DOHH2 (cell line): ENCODE measurements around the gene ATP2B2.

Experiments
- H3F3A ChIP-seq: fragments of 200-600 bp; sonication (generic), shearing (Covaris generic); 2 replicates; pipeline ENCODE4 v1.6.0; 2016; ENCODE audit warnings: antibody characterized with exemption, mild to moderate bottlenecking; ENCODE audit not compliant: control insufficient read depth, insufficient read depth
- H3K27ac ChIP-seq: fragments of 200-600 bp; sonication (generic); 2 replicates; pipeline ENCODE4 v1.5.1; 2014; ENCODE audit warnings: low read depth, mild to moderate bottlenecking, low read length, moderate library complexity
- H3K27me3 ChIP-seq: fragments of 200-600 bp; sonication (generic); 2 replicates; pipeline ENCODE4 v1.6.1; 2014; ENCODE audit warnings: mild to moderate bottlenecking, low read length, mixed read lengths; ENCODE audit not compliant: control insufficient read depth
- H3K36me3 ChIP-seq: fragments of 200-600 bp; sonication (generic); 2 replicates; pipeline ENCODE4 v1.6.1; 2014; ENCODE audit warnings: mild to moderate bottlenecking, low read length, moderate library complexity, mixed read lengths; ENCODE audit not compliant: control insufficient read depth
- H3K4me1 ChIP-seq: fragments of 200-600 bp; sonication (generic); 2 replicates; pipeline ENCODE4 v1.6.1; 2014; ENCODE audit warnings: mild to moderate bottlenecking, low read length, mixed read lengths; ENCODE audit not compliant: control insufficient read depth
- H3K4me2 ChIP-seq: fragments of 200-600 bp; sonication (generic); 2 replicates; pipeline ENCODE4 v1.6.0; 2014; ENCODE audit warnings: mild to moderate bottlenecking, low read length, moderate library complexity
- H3K4me3 ChIP-seq: fragments of 200-600 bp; sonication (generic); 2 replicates; pipeline ENCODE4 v1.5.1; 2014; ENCODE audit warnings: mild to moderate bottlenecking, low read length, mixed read lengths
- H3K79me2 ChIP-seq: fragments of 200-600 bp; sonication (generic); 2 replicates; pipeline ENCODE4 v1.6.1; 2014; ENCODE audit warnings: mild to moderate bottlenecking, low read length, mixed read lengths; ENCODE audit not compliant: control insufficient read depth
- H3K9me2 ChIP-seq: fragments of 200-600 bp; sonication (generic); replicated peaks from 2 replicates; pipeline ENCODE4 v1.6.1; 2014; ENCODE audit warnings: mild to moderate bottlenecking, low read length, mixed read lengths; ENCODE audit not compliant: control insufficient read depth
- H3K9me3 ChIP-seq: fragments of 200-600 bp; sonication (generic); 2 replicates; pipeline ENCODE4 v1.6.1; 2014; ENCODE audit warnings: antibody characterized with exemption, low read length, mixed read lengths; ENCODE audit not compliant: control insufficient read depth, insufficient read depth
- H4K20me1 ChIP-seq: fragments of 200-600 bp; sonication (generic); 2 replicates; pipeline ENCODE4 v1.6.0; 2014; ENCODE audit warnings: low read depth, mild to moderate bottlenecking, antibody characterized with exemption, low read length, moderate library complexity; ENCODE audit not compliant: control insufficient read depth, insufficient read depth
- EZH2phosphoT487 ChIP-seq: fragments of 200-600 bp; sonication (generic); IDR thresholded peaks from 2 replicates; pipeline ENCODE4 v1.6.1; 2017; ENCODE audit warnings: borderline replicate concordance, mild to moderate bottlenecking, antibody characterized with exemption, low read length, moderate library complexity, mixed read lengths
- TF ChIP-seq, protein P1 (sequence below): fragments of 200-600 bp; sonication (generic); IDR thresholded peaks from one replicate; pipeline ENCODE4 v1.5.1; 2014; ENCODE audit warnings: antibody characterized with exemption, mild to moderate bottlenecking, low read depth, low read length; ENCODE audit not compliant: poor library complexity, severe bottlenecking

The ATP2B2 gene

GRCh38 chr3:10357095-10357494 lies 148.3 kb downstream of the ATP2B2 start:
- TF ChIP-seq EZH2phosphoT487: no peak
- TF ChIP-seq, protein P1, sequence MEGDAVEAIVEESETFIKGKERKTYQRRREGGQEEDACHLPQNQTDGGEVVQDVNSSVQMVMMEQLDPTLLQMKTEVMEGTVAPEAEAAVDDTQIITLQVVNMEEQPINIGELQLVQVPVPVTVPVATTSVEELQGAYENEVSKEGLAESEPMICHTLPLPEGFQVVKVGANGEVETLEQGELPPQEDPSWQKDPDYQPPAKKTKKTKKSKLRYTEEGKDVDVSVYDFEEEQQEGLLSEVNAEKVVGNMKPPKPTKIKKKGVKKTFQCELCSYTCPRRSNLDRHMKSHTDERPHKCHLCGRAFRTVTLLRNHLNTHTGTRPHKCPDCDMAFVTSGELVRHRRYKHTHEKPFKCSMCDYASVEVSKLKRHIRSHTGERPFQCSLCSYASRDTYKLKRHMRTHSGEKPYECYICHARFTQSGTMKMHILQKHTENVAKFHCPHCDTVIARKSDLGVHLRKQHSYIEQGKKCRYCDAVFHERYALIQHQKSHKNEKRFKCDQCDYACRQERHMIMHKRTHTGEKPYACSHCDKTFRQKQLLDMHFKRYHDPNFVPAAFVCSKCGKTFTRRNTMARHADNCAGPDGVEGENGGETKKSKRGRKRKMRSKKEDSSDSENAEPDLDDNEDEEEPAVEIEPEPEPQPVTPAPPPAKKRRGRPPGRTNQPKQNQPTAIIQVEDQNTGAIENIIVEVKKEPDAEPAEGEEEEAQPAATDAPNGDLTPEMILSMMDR: no peak
- H4K20me1 ChIP-seq: no peaks in the 10 kb centered on the region
- H3K27ac ChIP-seq: no peak overlapping the region
- H3K4me3 ChIP-seq: no peak overlapping the region
- no peaks in the 10 kb centered on the region; the same call in 1 of the 2 replicates for H3F3A ChIP-seq
- peaks cover 34% of the 10 kb centered on the region for H3K4me1 ChIP-seq
- H3K9me3 ChIP-seq: no peaks in the 10 kb centered on the region
- H3K36me3 ChIP-seq: no peaks in the 10 kb centered on the region
- H3K9me2 ChIP-seq: no peaks in the 10 kb centered on the region
- H3K79me2 ChIP-seq: no peaks in the 10 kb centered on the region
- no peak overlapping the region for H3K4me2 ChIP-seq
- peaks cover 6% of the 10 kb centered on the region for H3K27me3 ChIP-seq

- TF ChIP-seq EZH2phosphoT487: no peak
- no peak overlapping the region for H3K27ac ChIP-seq
- peaks cover 10% of the 10 kb centered on the region for H3K27me3 ChIP-seq
- H3K9me3 ChIP-seq: no peaks in the 10 kb centered on the region
- no peak overlapping the region for H3K4me2 ChIP-seq
- peaks cover 31% of the 10 kb centered on the region for H3K4me1 ChIP-seq
- no peaks in the 10 kb centered on the region for H3K9me2 ChIP-seq
- no peaks in the 10 kb centered on the region for H3K36me3 ChIP-seq
- no peaks in the 10 kb centered on the region for H4K20me1 ChIP-seq
- no peaks in the 10 kb centered on the region for H3K79me2 ChIP-seq
- H3F3A ChIP-seq: no peaks in the 10 kb centered on the region; the same call in 1 of the 2 replicates
- no peak overlapping the region for H3K4me3 ChIP-seq
Measured at GRCh38 chr3:10356461-10356981, 148.9 kb downstream of the ATP2B2 start.

DNA sequence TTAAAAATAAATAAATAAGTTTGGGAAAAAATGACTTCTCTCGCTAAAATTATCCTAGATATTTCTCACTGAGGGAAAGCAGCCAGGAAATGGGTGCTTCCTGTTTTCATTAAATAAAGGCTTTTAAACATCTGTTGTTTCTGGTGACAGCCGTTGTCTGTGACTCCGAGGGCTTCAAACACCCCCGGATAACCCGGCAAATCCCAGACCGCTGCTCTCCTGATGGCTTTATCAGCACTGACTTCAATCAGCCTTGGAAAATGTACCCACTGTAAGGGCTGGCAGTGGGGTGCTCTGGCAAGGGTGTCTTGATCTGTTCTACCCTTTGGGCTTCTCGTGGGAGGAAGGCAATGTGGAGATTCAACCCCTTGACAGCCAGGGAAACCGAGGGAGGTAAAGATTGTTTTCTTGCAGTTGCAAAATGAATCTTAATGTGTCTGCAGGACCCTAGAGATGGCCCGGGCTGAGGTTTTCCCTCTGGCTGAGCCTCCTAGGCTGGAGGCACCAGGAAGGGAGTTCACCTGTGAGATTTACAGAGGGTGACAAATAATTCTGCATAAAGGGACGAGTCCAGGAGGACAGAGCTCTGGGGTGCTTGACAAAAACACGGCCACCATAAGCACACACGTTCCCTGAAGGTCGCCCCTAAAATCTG lies 150.9 kb downstream of the ATP2B2 start:
- Histone ChIP-seq H4K20me1 (no peaks in the 10 kb centered on the region), H3F3A (no peaks in the 10 kb centered on the region; the same call in 1 of the 2 replicates), H3K36me3 (no peaks in the 10 kb centered on the region), H3K9me2 (no peaks in the 10 kb centered on the region), H3K27me3 (peaks cover 12% of the 10 kb centered on the region), H3K4me2 (no peak overlapping the region), H3K27ac (no peak overlapping the region), H3K79me2 (no peaks in the 10 kb centered on the region), H3K4me1 (peaks cover 23% of the 10 kb centered on the region), H3K4me3 (no peak overlapping the region), H3K9me3 (no peaks in the 10 kb centered on the region)
- TF ChIP-seq, protein P1: no peak
- no peak for TF ChIP-seq EZH2phosphoT487

DNA sequence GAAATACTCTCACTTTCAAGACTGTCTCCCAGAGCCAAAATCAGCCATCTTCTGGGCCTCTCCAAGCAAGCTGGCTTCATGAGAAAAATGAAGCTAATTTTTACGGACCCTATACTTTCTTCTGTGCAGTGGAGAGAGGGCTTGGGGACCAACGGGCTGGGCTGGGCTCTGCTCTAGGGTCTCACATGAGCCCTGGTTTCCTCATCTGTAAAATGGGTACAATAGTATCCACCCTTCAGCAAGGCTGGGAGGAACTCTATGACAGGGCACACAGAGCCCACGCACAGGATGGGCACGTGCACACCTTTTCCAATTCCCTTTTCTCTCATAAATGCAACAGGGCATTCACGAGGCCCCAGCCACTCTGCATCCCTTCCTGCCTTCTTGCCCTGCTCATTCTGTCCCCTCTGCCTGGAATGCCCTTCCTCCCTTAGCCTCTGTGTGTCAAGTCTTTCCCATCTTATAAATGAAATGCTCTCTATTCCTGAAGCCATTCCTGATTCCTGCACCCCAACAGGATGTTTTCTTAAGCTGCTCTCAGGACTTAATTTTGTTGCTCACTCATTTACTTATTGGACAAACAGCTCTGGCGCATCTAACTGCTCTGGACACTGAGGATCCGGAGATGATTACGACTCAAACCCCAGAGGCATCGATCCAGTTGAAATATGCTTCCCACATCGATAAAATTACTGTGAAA lies 151.6 kb downstream of the ATP2B2 start:
- Histone ChIP-seq H3K27me3 (peaks cover 12% of the 10 kb centered on the region), H3F3A (no peaks in the 10 kb centered on the region; the same call in 1 of the 2 replicates)

More for the DNA sequence above, 151.6 kb downstream of the ATP2B2 start:
- TF ChIP-seq, protein P1: no peak
- no peak for TF ChIP-seq EZH2phosphoT487
- H3K27ac ChIP-seq: no peak overlapping the region
- H3K4me3 ChIP-seq: no peak overlapping the region
- no peaks in the 10 kb centered on the region for H3K36me3 ChIP-seq
- no peaks in the 10 kb centered on the region for H3K9me3 ChIP-seq
- H3K4me2 ChIP-seq: no peak overlapping the region
- no peaks in the 10 kb centered on the region for H3K79me2 ChIP-seq
- no peaks in the 10 kb centered on the region for H4K20me1 ChIP-seq
- H3K9me2 ChIP-seq: no peaks in the 10 kb centered on the region
- peaks cover 23% of the 10 kb centered on the region for H3K4me1 ChIP-seq
